HL-60/S4 (cell line): ENCODE results near the gene PLCL1.

Experiments used
- in situ Hi-C: fragments of 300-500 bp; cut with MboI; formaldehyde crosslinking; loops from 2 replicates; pipeline ENCODE4 v1.14.3; 2022; ENCODE audit warnings: low sequenced_read_pairs

The PLCL1 gene

DNA sequence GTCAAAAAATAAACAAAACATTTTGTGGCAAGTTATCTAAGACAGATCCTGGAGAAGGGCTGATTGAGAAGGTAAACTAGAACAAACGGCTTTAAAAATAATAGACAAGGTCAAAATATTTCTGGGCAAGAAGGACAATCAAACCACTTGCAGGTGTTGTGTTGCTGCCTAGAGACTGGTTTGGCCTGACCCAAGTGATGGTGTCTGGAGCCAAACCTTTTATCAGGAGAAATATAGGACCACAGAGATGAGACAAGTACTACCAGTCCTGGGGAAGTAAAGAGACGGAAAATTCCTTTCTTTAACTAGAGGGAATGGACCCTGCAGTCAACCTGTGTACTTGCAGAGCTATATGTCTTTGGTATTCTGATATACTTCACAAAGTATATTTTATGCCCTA, 44.2 kb downstream of the PLCL1 start:
- in situ Hi-C loops, result no loop called here

DNA sequence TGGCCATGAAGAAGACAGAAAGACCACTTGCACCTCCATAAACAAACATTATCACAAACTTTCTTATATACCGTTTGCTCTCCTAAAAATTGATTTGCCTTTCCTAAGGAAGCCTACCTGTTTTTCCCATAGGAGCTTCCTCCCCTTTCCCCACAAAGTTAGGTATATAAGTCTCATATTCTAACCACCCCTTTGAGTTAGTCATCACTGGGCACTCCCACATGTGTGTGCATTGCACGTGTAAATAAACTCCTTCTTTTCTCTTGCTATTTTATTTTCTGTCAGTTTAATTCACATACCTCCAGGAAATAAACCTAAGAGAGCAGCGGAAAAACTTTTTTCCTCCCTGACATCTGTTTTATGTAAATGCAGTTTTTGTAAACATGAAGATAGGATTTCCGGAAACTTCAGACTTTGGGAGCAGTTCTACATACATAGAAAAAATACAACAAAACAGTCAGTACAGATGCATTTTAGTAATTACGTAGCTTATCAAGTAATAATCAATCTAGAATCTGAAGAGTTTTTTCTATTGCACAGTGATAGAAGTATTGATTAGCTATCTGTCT, 46.6 kb downstream of the PLCL1 start:
- in situ Hi-C loops, result no loop called here

DNA sequence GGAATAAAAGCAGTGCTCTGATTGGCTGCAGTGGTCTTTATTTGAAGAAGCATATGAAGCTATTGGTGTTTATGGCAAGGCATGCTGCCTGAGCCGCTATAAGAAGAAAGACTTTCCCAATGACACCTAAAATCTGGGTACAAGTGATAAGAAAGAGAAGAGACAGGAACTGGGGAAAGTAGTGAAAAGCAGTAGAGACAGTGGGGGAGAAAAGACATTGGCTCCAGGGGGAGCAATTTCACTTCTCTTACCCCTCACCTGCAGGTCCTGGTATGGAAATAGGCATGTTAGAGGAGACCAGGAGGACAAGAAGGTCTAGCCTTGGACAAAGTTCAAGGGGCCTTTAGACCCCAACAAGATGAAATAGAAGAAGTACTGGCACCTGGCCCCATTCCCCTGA, 47.1 kb downstream of the PLCL1 start:
- in situ Hi-C loops, result no loop called here

DNA sequence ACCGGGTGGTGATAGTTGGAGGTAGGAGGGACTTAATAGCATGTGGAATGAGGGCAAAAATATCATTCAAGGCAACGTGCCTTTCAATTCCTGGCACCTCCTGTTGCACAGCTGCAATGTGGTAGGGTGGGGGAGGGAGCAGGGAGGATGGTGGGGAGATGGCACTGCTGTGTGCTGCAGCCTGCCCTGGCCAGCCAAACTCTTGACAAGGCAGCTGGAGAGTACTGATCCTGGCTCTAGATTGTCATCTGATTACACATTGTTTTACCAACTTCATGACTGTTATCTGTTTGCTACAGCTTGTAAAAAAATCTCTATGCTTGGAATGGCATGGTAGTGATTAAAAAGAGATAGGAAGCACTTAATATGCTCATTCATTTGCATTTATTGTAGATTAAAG, 47.7 kb downstream of the PLCL1 start:
- in situ Hi-C loops, result no loop called here

DNA sequence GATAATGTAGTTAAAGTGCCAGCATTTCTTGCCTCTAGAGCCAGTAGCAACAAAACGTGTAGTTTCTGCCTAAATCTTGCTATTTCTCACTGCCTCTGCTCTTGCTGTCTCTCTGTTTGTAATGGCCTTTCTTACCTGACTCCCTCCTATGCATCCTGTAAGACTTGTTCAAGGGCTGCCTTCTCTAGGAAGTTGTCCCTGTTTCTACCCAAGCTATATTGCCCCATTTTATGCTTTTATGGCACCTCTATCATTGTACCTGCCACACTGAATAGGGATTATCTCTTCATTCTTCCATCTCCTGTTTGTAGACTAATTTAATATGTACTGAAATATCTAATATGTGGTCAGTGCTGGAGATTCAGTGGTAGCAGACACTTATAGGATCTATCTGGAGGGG, 49.2 kb downstream of the PLCL1 start:
- in situ Hi-C loops, result no loop called here

DNA sequence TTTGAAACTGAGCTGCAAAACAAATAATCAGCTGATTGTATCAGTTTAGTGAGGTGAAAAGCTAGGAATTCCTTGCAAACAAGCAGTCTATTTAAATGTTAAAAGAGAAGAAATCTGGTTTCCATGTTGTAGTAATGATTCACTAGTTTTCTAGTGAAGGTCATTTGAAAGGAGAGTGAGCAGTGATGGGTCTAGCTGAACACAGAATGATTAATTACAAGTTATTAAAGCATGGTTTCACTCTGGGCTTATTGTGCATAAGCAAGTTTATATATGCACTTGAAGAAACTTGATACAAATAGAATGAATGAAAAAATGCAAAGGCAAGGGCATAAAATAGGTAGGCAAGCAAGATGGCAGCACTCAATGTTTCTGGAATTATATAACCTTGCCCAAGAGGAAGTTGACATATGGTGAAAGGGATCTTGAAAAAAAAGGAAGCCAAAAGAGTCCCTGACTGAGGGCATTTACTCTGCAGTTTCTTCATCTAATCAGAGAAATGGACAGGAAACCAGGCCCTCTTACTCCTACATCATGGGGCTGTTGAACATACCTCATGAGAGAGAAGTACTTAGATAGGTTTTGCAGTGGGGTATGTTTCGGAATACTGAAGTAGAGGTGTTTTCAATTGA, 53.2 kb downstream of the PLCL1 start:
- in situ Hi-C loops, result no loop called here

DNA sequence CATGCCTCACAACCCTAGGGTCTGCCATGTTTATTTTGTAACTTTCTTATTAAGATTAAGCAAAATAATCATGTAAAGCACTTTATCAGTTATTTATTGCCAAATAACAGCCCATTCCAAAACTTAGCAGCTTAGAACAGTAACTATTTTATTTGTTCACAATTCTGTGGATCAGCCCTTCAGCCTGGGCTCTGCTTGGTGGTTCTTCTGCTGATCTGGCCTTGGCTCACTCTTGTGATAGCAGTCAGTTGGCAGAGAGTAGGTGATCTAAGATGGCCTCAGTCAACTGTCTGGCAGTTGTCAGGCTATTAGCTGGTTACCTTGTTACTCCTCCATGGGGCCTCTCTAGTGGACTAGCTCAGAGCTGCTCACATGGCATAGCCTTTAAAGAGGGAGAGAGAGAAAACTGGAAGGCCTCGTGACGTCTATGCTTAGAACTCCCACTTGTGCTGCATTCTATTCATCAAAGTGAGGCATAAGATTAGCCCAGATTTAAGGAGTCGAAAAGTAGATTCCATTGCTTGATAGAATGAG, 54.3 kb downstream of the PLCL1 start:
- in situ Hi-C loops, result no loop called here

DNA sequence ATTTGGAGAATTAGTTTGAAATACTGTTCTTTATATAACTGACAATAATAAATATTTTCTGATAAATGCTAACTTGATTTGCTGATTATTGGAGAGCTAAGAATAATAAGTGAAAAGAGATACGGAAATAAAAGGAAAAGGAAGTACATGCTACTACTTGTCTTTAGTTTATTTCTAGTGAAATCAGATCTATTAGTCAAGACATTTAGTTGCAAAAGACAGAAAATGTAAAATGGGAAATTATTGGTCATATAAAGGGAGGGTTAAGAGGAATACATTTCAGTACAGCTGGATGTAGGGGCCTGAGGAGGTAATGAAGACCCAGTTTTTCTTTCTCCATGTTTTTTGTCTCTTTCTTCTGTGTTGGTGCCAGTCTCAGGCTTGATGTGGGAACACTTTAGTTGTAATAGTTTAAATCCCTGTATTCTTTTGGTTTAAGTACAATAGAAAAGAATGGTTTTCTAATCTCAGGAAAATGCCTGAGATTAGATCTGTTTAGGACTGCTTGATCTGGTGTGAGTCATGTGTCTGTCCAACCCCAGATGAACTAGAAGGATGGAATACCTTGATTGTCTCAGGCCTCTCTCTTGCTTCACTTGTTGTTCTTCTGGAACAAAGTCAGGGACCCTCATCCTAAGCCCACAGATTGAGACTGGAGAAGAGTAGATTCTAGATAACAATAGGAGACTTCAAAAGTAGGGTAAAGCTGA, 58.0 kb downstream of the PLCL1 start:
- in situ Hi-C loops, result no loop called here

DNA sequence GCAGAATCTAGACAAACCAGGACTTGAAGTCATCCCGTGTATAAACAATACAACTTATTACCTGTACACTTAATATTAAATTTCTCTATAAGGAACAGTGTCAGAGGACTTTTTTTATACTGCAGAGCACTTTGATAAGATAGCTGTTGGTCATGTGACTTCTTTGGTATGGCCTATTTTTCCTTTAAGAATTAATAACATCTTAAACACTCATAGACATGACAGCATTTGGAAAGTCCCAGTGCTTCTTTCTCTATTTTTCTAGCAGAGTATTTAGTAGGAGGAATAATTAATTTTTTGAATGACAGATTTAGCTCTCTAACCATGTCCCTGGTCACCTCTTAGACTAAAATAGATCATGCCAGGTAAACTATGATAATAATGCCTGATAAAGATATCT, 59.4 kb downstream of the PLCL1 start:
- in situ Hi-C loops, result no loop called here

DNA sequence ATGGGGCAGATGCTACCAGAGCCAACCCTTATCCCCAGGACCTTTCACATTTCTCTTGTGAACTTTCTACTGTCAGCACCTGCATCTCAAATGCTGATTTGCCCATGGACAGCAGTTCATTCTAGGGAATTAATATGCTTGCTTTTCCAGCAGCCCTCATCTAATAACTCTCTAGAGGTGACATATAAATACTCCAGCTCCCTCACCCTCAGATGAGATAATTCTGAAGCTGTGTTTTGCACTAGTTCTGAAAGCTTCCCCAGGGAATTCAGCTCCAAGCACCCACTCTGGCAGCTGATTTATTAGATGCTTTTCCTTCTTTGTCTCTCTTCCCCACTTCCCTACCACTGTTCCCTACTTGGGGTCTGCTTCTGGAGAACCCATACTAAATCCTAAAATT, 62.1 kb downstream of the PLCL1 start:
- in situ Hi-C loops, result no loop called here

DNA sequence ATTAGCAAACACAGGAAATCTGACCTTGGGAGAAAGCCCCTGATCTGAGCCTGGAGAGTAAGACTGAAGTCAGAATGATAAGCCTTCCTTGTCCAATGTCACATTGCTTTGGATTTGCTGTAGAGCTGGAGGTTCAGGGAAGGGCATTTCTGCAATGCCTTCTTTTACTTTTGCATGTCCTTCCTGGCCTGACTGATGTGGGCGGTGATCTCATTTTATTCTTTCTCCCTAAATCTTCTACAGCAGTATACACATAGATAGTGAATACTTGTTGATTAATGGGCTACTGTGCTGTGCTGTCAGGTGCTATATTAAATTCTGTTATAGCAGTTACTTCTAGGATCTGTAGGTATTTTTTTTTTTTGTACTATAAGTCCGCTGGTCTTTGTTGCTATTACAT, 62.6 kb downstream of the PLCL1 start:
- in situ Hi-C loops, result no loop called here

DNA sequence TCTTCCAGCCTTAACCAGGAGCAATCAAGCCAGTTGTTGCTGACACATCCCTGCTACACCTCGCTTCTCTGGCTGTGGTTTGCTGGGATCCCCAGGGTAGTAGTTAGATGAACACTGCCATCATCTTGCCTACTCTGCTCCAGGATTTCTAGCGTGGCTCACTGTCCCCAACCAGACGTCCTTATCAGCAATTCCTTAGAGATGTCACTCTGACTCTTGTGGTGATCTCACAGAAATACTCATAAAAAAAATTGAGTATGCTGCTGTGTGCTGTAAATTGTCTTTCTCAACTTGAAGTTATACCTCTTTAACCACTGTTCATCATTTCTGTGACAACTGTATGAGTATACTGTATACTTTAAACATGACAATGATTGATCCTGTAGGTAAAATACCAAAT, 63.2 kb downstream of the PLCL1 start:
- in situ Hi-C loops, result no loop called here

DNA sequence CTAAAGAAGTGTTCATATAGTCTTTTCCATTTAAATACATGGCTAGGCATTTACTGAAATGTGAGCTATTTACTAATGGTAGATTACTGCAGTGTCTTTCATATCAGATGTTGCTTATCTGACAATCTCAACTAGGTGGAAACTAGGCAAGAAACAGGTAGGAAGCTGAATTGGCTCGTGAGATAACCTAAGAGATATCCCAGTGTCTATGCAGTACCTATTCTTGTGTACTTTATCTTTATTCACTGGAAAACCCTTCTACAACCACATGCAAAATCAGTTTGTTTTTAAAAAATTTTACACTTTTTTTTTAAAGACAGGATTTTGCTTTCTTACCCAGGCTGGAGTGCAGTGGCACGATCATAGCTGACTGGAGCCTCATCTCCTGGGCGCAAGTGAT, 63.8 kb downstream of the PLCL1 start:
- in situ Hi-C loops, result no loop called here

DNA sequence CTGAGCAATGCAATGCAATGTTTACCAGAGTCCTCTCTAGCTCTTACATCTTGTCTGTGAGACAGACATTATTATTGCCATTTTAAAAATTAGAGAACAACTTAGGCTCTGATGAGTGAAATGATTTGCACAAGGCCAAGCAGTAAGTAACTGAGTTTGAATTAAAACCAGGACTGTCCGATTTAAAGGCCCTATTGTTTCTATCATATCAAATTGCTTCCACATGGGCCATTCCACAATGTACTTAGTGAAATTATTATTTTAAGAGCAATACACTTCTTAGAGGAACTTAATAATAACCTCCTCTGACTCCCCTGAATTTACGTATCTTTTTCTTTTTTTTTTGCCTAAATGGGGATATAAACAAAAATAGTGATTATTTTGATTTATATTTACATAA, 64.6 kb downstream of the PLCL1 start:
- in situ Hi-C loops, result no loop called here

DNA sequence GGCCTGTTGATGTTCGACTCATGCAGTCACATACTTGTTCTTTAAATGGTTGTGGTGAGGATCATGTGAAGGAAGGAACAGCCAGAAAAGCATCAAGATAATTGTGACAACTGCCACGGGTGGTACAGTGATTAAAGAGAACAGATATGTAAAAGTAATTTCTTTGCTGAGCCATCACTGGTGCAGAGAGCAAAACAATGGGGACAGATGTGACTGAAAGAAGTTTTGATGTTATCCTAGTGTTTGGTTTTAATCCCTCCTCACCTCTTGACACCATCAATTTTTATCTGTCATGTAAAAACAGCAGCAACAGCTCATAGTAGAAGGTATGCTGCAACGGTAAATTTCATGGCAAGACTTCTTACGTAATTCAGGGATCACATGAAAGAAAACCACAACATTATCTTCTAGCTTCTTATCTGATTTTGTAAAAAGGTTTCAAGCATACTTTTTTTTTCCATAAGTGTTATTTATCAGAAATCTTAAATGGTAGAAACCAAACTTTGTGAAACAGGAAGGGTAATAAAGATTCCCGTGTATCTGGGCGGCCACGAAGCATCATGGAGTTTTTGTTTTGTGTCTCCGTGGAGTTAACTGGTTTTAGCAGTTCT, 65.2 kb downstream of the PLCL1 start:
- in situ Hi-C loops, result no loop called here

DNA sequence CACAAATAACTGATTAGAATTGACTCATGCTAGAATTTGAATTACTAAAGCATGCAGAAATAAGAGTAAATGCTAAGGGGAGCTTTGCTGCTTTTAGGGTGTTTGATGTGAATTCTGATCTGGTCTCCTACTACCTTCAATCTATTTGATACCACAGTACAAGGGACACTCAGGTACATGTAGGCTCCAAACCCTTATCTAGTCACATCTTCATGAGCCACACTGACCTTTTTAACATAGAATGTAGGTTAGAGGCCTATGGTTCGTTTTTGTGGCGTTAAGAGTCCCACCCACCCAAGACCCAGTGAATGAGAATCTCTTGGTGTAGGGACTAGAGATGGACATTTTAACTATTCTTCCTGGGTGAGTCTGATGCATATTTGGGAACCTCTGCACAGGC, 65.7 kb downstream of the PLCL1 start:
- in situ Hi-C loops, result no loop called here

DNA sequence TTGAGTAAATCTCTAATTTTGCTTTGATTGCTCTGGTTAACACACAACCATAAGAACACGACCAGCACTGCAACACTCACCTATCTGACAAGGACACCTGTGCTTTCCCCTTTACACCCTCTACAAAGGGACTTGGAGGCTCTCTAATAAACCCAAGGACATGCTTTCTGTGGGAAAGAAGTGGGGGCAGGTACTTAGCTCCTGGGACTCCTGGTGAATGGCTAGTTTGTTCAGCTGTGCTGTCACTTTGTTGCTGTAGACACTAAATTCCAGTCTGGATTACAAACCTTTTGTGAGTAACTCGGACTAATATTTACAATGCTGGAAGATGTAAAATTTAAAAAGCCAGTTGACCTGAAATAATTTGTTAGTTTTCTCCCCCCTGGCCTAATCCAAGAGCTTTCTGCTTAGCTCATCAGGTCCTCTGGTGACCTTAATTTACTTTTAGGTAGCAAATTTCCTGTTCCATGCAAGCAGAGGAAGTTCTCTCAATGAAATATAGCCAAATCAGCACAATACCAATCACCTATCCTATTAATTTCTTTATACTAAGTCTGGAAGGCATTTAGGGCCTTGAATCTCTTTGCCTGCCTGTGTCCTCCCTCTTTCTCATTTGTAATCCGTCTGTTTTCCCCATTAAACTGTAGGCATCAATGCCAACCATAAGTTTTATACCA, 67.5 kb downstream of the PLCL1 start:
- in situ Hi-C loops, result no loop called here

DNA sequence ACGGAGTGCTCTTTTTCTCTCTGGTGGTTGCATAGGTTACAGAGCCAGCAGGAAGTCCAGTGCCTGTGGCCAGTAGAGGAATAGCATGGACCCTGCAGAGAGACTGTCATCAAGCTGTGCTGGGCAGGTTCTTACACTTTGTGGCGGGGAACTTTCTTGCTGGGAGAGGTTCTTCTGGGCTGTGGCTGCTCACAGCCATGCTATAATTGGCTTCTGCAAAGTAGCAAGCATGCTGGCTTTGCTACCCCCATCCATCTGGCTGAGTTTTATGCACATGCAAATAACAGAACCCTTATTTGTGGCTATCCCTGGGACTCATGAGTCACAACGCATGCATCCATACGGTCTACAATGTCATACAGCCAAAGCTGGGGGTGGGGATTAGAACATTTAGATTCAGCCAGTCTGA, 68.9 kb downstream of the PLCL1 start:
- in situ Hi-C loops, result no loop called here

DNA sequence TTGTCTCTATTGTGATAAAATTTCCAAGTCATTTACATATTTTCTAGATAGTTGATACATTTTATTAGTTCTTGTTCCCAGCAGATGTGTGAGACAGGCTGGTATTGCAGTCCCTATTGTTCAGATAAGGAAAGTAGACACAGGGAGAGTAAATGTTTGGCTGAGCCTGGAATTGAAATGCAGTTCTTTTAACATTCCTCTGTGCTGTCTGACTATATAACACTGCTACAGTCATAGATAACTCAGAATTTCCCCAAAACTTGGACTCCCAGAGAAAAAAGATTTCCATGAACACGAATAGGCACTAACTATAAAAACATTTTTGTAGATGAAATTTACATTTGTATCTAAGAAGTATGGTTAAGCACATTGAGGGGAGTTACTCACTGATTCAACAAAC, 71.4 kb downstream of the PLCL1 start:
- in situ Hi-C loops, result no loop called here

DNA sequence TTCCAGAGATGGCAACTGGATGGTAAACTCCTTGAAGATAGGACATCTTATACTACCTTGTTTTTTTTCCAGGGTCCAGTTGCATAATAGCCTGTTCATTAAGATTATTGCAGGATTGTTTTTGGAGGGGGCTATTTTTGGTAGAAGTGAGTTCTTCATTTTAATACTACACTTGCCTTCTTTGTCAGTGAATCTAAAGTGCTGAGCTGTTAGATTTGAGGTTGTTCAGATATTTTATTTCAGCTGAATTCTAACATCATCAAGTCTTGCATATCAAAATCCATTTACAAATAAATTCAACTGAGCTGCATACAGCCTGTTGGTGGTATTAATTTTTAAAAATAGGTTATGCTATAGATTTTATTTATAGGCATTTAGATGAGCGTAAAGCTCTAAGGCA, 72.1 kb downstream of the PLCL1 start:
- in situ Hi-C loops, result no loop called here

DNA sequence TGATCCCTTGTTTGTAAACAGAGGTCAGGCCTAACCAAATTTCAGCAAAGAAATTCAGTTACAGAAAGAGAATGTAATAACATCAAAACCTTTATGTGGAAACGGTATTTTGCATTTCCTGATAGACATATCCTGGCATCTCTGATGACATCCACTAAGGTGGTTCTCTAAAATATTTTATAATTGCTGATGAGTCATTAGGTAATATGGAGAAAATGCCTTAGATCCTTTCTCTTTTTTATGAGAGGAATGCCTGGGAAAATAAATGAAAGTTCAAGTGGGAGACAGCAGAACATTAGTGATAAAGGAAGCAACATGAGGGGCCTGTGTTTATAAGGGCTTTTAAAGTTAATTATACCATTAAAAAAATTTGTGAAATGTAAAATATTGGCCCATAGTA, 72.6 kb downstream of the PLCL1 start:
- in situ Hi-C loops, result no loop called here
